IMR-90 (cell line): ENCODE data around the gene SMU1. TPM values are rescaled to one million over a fixed set of nuclear protein-coding genes. Genes with fewer than 3 reads are reported as not detected.

ENCODE experiments used
- ATAC-seq: fragments of 200-7000 bp; cut with Tn5 transposase; 2 replicates; pipeline ENCODE4 v1.9.1; 2020; ENCODE audit warnings: low read depth, mild to moderate bottlenecking, moderate library complexity
- BruUV-seq: library from RNA; stranded (reverse); fragments of 400-500 nt; replicated peaks from 2 replicates; lab custom pipeline; 2021; lab: Mats Ljungman, UMichigan
- CTCF ChIA-PET: fragments of 300-600 bp; formaldehyde crosslinking; extraction: SDS; loops from one replicate; lab custom pipeline; 2021; ENCODE audit warnings: antibody characterized with exemption; lab: Yijun Ruan, JAX
- POLR2A ChIA-PET: fragments of 300-600 bp; sonication (Branson Sonifier 250); formaldehyde crosslinking; loops from one replicate; lab custom pipeline; 2022; ENCODE audit warnings: antibody characterized with exemption; ENCODE audit not compliant: unreplicated experiment; lab: Charles Lee
- DNase-seq: peaks from one replicate; pipeline ENCODE4 v3.0.0; 2013
- H2AFZ ChIP-seq: replicated peaks from 2 replicates; pipeline ENCODE3; 2013; ENCODE audit warnings: low read length, mild to moderate bottlenecking; ENCODE audit not compliant: poor library complexity
- H2AK5ac ChIP-seq: 2 replicates; pipeline ENCODE4 v1.6.1; 2013; ENCODE audit warnings: low read depth, low read length, inconsistent platforms
- H2AK9ac ChIP-seq: replicated peaks from 2 replicates; pipeline ENCODE3; 2013; ENCODE audit warnings: mild to moderate bottlenecking, low read depth, low read length, moderate library complexity; ENCODE audit not compliant: poor library complexity
- H2BK120ac ChIP-seq: 2 replicates; pipeline ENCODE4 v1.6.1; 2013; ENCODE audit warnings: low read depth, low read length, inconsistent platforms
- H2BK15ac ChIP-seq: 3 replicates; pipeline ENCODE4 v1.6.1; 2013; ENCODE audit warnings: low read depth, low read length, inconsistent platforms
- H2BK20ac ChIP-seq: 2 replicates; pipeline ENCODE4 v1.6.1; 2013; ENCODE audit warnings: low read depth, mild to moderate bottlenecking, inconsistent platforms, low read length, moderate library complexity
- H2BK5ac ChIP-seq: 2 replicates; pipeline ENCODE4 v1.6.1; 2013; ENCODE audit warnings: mild to moderate bottlenecking, low read depth, low read length, inconsistent platforms; ENCODE audit not compliant: poor library complexity, severe bottlenecking
- H3K14ac ChIP-seq: replicated peaks from 2 replicates; pipeline ENCODE4 v1.6.1; 2013; ENCODE audit warnings: low read depth, low read length, inconsistent platforms
- H3K18ac ChIP-seq: 2 replicates; pipeline ENCODE4 v1.6.1; 2013; ENCODE audit warnings: low read depth, low read length, control low read depth
- H3K23ac ChIP-seq: 2 replicates; pipeline ENCODE4 v1.6.1; 2013; ENCODE audit warnings: low read depth, low read length, inconsistent platforms
- H3K27ac ChIP-seq: 2 replicates; pipeline ENCODE4 v1.5.1; 2013; ENCODE audit warnings: mild to moderate bottlenecking, control low read depth, low read length; ENCODE audit not compliant: insufficient read depth
- H3K27me3 ChIP-seq: 2 replicates; pipeline ENCODE4 v1.6.1; 2013; ENCODE audit warnings: low read length; ENCODE audit not compliant: control insufficient read depth, insufficient read depth
- H3K36me3 ChIP-seq: 2 replicates; pipeline ENCODE4 v1.6.1; 2013; ENCODE audit warnings: low read length, mixed read lengths; ENCODE audit not compliant: control insufficient read depth, insufficient read depth
- H3K4ac ChIP-seq: 2 replicates; pipeline ENCODE4 v1.6.1; 2013; ENCODE audit warnings: low read depth, low read length, inconsistent platforms
- H3K4me1 ChIP-seq: 2 replicates; pipeline ENCODE4 v1.6.1; 2013; ENCODE audit warnings: low read length, mixed read lengths; ENCODE audit not compliant: control insufficient read depth, insufficient read depth
- H3K4me2 ChIP-seq: 2 replicates; pipeline ENCODE4 v1.6.1; 2013; ENCODE audit warnings: low read depth, mild to moderate bottlenecking, control low read depth, low read length, moderate library complexity
- H3K4me3 ChIP-seq: 2 replicates; pipeline ENCODE4 v1.5.1; 2013; ENCODE audit warnings: low read depth, mild to moderate bottlenecking, control low read depth, low read length, moderate library complexity; ENCODE audit not compliant: insufficient read depth
- H3K56ac ChIP-seq: 2 replicates; pipeline ENCODE4 v1.6.1; 2013; ENCODE audit warnings: low read length, inconsistent platforms; ENCODE audit not compliant: insufficient read depth; ENCODE audit errors: extremely low read depth
- H3K79me1 ChIP-seq, 2 experiments: 2 replicates each; pipeline ENCODE4 v1.6.1; 2013; ENCODE audit warnings: low read length in 2 of 2, inconsistent platforms in 1 of 2, low read depth in 1 of 2
- H3K9ac ChIP-seq: 2 replicates; pipeline ENCODE4 v1.6.1; 2013; ENCODE audit warnings: low read depth, low read length, control low read depth
- H3K9me1 ChIP-seq: 2 replicates; pipeline ENCODE4 v1.6.1; 2013; ENCODE audit warnings: low read length, inconsistent platforms; ENCODE audit not compliant: insufficient read depth
- H3K9me3 ChIP-seq: 2 replicates; pipeline ENCODE4 v1.6.1; 2013; ENCODE audit warnings: low read length; ENCODE audit not compliant: control insufficient read depth, insufficient read depth
- H4K20me1 ChIP-seq: 2 replicates; pipeline ENCODE4 v1.6.1; 2013; ENCODE audit warnings: low read length, inconsistent platforms; ENCODE audit not compliant: insufficient read depth
- H4K5ac ChIP-seq: 2 replicates; pipeline ENCODE4 v1.6.1; 2013; ENCODE audit warnings: mild to moderate bottlenecking, low read depth, low read length, control low read depth
- H4K8ac ChIP-seq, 2 experiments: 2 replicates each; pipeline ENCODE4 v1.6.1; 2013; ENCODE audit warnings: low read depth in 2 of 2, low read length in 2 of 2, control low read depth in 1 of 2, inconsistent platforms in 1 of 2
- H4K91ac ChIP-seq: 2 replicates; pipeline ENCODE4 v1.6.1; 2013; ENCODE audit warnings: low read depth, low read length, inconsistent platforms; ENCODE audit not compliant: insufficient read depth
- RFX5 ChIP-seq: IDR thresholded peaks from 2 replicates; pipeline ENCODE4 v1.8.0; 2012; ENCODE audit warnings: low read depth, mild to moderate bottlenecking, low read length, moderate library complexity
- WGBS, 2 experiments: methylation state at CpG; one replicate each; pipeline versions ENCODE4 v1.1.5 to v1.1.7; 2013; ENCODE audit warnings: missing lambda C conversion rate in 2 of 2; ENCODE audit not compliant: insufficient read length in 1 of 2; ENCODE audit errors: extremely low coverage in 2 of 2; 5-methylcytosine and 5-hydroxymethylcytosine counted together
- dilution Hi-C: fragments of 300-500 bp; cut with HindIII; formaldehyde crosslinking; loops from one replicate; pipeline ENCODE4 v1.14.3; 2018; ENCODE audit warnings: low sequenced_read_pairs; ENCODE audit not compliant: unreplicated experiment
- in situ Hi-C: fragments of 300-500 bp; cut with MboI; formaldehyde crosslinking; loops from 3 replicates; pipeline ENCODE4 v1.14.3; 2019; ENCODE audit warnings: low sequenced_read_pairs, inconsistent platforms, mixed read lengths
- intact Hi-C: fragments of 100-400 bp; cut with micrococcal nuclease; formaldehyde crosslinking; loops from 2 replicates; pipeline ENCODE4 v1.10.0; 2022
- polyA plus RNA-seq, 3 experiments: library from polyadenylated mRNA; depleted of rRNA; stranded (reverse); fragments of >200 nt; gene quantifications; 2 replicates each; pipeline ENCODE4 v1.2.3, GENCODE V29; 2012; ENCODE audit warnings: low replicate concordance in 1 of 3
- total RNA-seq: library from RNA; depleted of rRNA; stranded (reverse); fragments of >200 nt; gene quantifications from 2 replicates; pipeline ENCODE4 v1.2.3, GENCODE V29; 2012

Gene SMU1
- total and polyA plus RNA-seq, 2 of the 4 experiments (the other 2 are of a cell fraction) = 11.1 to 36.0 TPM

DNA sequence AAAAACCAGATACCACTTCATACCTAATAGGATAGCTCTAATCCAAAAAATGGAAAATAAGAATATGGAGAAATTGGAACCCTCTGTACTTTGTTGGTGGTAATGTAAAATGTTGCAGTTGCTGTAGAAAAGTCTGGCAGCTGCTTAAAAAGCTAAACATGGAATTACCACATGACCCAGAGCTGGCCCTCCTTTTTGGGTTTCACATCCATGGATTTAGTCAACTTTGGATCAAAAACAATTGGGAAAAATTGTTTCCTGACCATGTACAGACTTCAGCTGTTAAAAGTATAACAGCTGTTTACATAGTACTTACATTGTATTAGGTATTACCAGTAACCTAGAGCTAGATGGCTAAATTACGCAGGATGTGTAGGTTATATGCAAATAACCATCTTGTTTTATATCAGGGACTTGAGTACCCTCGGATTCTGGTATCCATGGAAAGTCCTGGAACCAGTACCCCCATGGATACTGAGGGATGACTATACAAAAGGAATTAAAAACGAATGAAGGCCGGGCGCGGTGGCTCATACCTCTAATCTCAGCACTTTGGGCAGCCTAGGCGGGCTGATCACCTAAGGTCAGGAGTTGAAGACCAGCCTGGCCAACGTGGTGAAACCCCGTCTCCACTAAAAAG, 35.6 kb downstream of the SMU1 start:
- intact Hi-C loops = no loop called here
- Histone ChIP-seq H2AK5ac (no peak overlapping the region), H4K20me1 (no peaks in the 10 kb centered on the region), H2BK20ac (no peak overlapping the region), H2BK120ac (no peak overlapping the region), H3K4ac (no peak overlapping the region), H2AFZ (no peak overlapping the region), H3K27ac (no peak overlapping the region), H2BK5ac (no peak overlapping the region), H4K5ac (no peak overlapping the region), H3K9ac (no peak overlapping the region), H3K4me3 (no peak overlapping the region), H3K36me3 (peaks cover 32% of the 10 kb centered on the region), H3K4me2 (no peak overlapping the region), H3K79me1 (peaks cover 8 to 25% of the 10 kb centered on the region in 2 experiments), H3K9me3 (no peaks in the 10 kb centered on the region), H3K23ac (no peak overlapping the region), H3K14ac (no peak overlapping the region), H2BK15ac (no peak overlapping the region), H3K56ac (no peak overlapping the region), H3K18ac (no peak overlapping the region), H2AK9ac (no peak overlapping the region), H3K9me1 (peaks cover 5% of the 10 kb centered on the region; the same call in 1 of the 2 replicates), H4K8ac (no peak overlapping the region), H3K4me1 (no peaks in the 10 kb centered on the region), H3K27me3 (no peaks in the 10 kb centered on the region), H4K91ac (no peak overlapping the region)
- dilution Hi-C loops = no loop called here
- no peak for ATAC-seq
- TF ChIP-seq RFX5 = no peak
- in situ Hi-C loops = no loop called here
- POLR2A ChIA-PET = interaction anchor here (0.7 kb wide), 1 partner anchor 148 kb away, joined by 22 read pairs; no protein-coding TSS in a partner anchor
- 91% methylated on average over 6 of the region's 9 CpGs; no CpG with 5 or more reads in 1 of the 2 experiments for WGBS, 2 experiments
- no TSS peak for BruUV-seq
- DNase-seq = no peak
- CTCF ChIA-PET = no interaction called here
